ENCODE results near the gene SLC26A11.
"Not testable (repeated sequence)": the region's sequence is repeated elsewhere in the genome, so short reads cannot be mapped to it uniquely, and the experiment has no call there.

SLC26A11 gene

GRCh38 chr17:80281516-80281915 is 61.3 kb downstream of the SLC26A11 start:
- DNase-seq (ENCODE audit: low spot score) = no peak

- no peak for DNase-seq (ENCODE audit: low spot score)
Observed at GRCh38 chr17:80283116-80283852, 63.1 kb downstream of the SLC26A11 start.

- DNase-seq (ENCODE audit: low spot score) = no peak
Observed at GRCh38 chr17:80284631-80285030, 64.4 kb downstream of the SLC26A11 start.

GRCh38 chr17:80285237-80285920 is 65.2 kb downstream of the SLC26A11 start:
- no peak for DNase-seq (ENCODE audit: low spot score)

GRCh38 chr17:80286638-80286960 is 66.4 kb downstream of the SLC26A11 start:
- no peak for DNase-seq (ENCODE audit: low spot score)

- DNase-seq (ENCODE audit: low spot score) = no peak
Observed at GRCh38 chr17:80287038-80287437, 66.8 kb downstream of the SLC26A11 start.

GRCh38 chr17:80287806-80288567 is 67.8 kb downstream of the SLC26A11 start:
- no peak for DNase-seq (ENCODE audit: low spot score)

- no peak for DNase-seq (ENCODE audit: low spot score)
Observed at GRCh38 chr17:80289616-80290015, 69.4 kb downstream of the SLC26A11 start.

GRCh38 chr17:80290156-80290555 is 69.9 kb downstream of the SLC26A11 start:
- no peak for DNase-seq (ENCODE audit: low spot score)

- DNase-seq (ENCODE audit: low spot score) = no peak
Observed at GRCh38 chr17:80291260-80291659, 71.0 kb downstream of the SLC26A11 start.

- DNase-seq (ENCODE audit: low spot score) = no peak
Observed at GRCh38 chr17:80291691-80292487, 71.7 kb downstream of the SLC26A11 start.

GRCh38 chr17:80292521-80292971 is 72.3 kb downstream of the SLC26A11 start:
- no peak for DNase-seq (ENCODE audit: low spot score)

- no peak for DNase-seq (ENCODE audit: low spot score)
Observed at GRCh38 chr17:80294210-80294609, 74.0 kb downstream of the SLC26A11 start.

GRCh38 chr17:80294653-80295052 is 74.4 kb downstream of the SLC26A11 start:
- no peak for DNase-seq (ENCODE audit: low spot score)

- DNase-seq (ENCODE audit: low spot score) = no peak
Observed at GRCh38 chr17:80295146-80295545, 74.9 kb downstream of the SLC26A11 start.

- no peak for DNase-seq (ENCODE audit: low spot score)
Observed at GRCh38 chr17:80295559-80295958, 75.3 kb downstream of the SLC26A11 start.

- DNase-seq (ENCODE audit: low spot score) = no peak
Observed at GRCh38 chr17:80296221-80296620, 76.0 kb downstream of the SLC26A11 start.

- no peak for DNase-seq (ENCODE audit: low spot score)
Observed at GRCh38 chr17:80297996-80298560, 77.9 kb downstream of the SLC26A11 start.

- DNase-seq (ENCODE audit: low spot score) = not testable (repeated sequence)
Observed at GRCh38 chr17:80299350-80300100, 79.3 kb downstream of the SLC26A11 start.

- not testable (repeated sequence) for DNase-seq (ENCODE audit: low spot score)
Observed at GRCh38 chr17:80300756-80301155, 80.5 kb downstream of the SLC26A11 start.
